AG09319 (cell line): ENCODE results near the gene FLYWCH2.

Experiments used
- DNase-seq: peaks from one replicate; pipeline ENCODE4 v3.0.0-alpha.2; 2010; ENCODE audit warnings: low read depth; ENCODE audit errors: extremely low read depth
- TF ChIP-seq, protein P1 (sequence below): IDR thresholded peaks from 2 replicates; pipeline ENCODE4 v1.5.1; 2011; ENCODE audit warnings: low read depth, mild to moderate bottlenecking, inconsistent platforms, low read length, moderate library complexity

Gene FLYWCH2

DNA sequence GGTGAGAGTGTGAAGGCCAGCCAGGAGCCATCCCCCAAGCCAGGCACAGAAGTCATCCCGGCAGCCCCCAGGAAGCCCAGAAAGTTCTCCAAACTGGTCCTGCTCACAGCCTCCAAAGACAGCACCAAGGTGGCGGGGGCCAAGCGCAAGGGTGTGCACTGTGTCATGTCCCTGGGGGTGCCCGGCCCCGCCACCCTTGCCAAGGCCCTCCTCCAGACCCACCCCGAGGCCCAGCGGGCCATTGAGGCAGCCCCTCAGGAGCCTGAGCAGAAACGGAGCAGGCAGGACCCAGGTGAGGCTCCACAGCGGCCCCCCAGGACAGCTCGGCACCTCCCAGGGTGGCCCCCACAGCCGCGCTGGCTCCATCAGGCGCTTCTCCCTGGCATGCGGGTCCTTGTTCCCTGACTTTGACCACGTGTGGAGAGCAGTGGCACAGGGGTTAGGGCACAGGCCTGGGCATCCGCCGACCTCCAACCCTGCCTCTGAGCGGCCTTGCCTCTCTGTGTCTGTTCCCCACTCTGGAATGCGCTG, 13.5 kb downstream of the FLYWCH2 start:
- TF ChIP-seq, protein P1, sequence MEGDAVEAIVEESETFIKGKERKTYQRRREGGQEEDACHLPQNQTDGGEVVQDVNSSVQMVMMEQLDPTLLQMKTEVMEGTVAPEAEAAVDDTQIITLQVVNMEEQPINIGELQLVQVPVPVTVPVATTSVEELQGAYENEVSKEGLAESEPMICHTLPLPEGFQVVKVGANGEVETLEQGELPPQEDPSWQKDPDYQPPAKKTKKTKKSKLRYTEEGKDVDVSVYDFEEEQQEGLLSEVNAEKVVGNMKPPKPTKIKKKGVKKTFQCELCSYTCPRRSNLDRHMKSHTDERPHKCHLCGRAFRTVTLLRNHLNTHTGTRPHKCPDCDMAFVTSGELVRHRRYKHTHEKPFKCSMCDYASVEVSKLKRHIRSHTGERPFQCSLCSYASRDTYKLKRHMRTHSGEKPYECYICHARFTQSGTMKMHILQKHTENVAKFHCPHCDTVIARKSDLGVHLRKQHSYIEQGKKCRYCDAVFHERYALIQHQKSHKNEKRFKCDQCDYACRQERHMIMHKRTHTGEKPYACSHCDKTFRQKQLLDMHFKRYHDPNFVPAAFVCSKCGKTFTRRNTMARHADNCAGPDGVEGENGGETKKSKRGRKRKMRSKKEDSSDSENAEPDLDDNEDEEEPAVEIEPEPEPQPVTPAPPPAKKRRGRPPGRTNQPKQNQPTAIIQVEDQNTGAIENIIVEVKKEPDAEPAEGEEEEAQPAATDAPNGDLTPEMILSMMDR, result no peak

DNA sequence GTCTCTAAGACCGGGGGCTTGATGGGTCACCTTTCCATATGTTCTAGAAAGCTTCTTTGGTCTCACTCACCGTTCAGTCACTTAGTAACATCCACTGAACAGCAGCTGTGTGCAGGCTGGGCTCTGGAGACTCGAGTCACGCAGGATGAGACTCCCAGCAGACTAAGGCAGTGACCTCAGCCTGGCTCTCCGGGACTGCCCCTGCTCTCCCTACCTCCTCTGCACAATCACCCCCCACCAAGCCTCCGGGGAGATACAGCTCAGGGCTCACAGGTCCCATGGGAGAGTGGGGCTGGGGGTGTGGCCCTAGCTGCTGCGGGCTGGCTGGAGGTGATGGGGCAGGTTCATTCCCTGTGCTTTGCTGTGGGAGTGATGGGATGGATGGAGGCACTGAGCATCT, 14.1 kb downstream of the FLYWCH2 start:
- TF ChIP-seq, protein P1, result no peak
- DNase-seq, result no peak

More for the DNA sequence above, 13.5 kb downstream of the FLYWCH2 start:
- no peak for DNase-seq

DNA sequence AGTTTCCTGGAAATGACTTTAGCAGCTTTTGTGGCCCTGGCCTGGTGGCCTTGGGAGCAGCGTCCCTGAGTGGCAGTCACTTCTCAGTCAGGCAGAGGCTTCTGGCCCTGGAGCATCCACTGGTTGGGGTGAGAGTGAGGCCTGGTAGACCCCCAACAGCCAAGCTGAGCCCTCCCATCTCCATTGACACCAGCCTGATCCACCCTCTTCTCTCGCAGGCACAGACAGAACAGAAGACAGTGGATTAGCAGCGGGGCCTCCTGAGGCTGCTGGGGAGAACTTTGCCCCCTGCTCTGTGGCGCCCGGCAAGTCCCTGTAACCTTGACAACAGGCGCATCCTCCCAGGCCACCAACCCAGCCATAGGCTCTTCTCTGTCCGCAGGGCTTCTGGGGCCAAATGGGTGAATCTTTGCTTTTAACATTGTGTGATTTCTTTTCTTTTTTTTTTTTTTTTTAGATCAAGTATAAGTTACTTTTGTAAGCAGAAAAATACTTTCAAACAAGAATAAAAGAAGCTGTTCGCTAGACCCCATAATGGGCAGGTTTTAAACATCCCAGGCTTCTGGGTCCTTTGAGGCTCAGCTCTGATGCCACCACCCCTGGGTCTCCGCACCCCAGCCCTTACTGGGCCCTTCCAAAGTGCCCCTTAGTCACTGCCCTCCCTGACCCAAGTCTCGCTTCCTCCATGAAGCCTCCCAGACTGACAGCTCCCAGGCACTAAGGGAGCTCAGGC, 16.0 kb downstream of the FLYWCH2 start:
- TF ChIP-seq, protein P1, result no peak
- no peak for DNase-seq

DNA sequence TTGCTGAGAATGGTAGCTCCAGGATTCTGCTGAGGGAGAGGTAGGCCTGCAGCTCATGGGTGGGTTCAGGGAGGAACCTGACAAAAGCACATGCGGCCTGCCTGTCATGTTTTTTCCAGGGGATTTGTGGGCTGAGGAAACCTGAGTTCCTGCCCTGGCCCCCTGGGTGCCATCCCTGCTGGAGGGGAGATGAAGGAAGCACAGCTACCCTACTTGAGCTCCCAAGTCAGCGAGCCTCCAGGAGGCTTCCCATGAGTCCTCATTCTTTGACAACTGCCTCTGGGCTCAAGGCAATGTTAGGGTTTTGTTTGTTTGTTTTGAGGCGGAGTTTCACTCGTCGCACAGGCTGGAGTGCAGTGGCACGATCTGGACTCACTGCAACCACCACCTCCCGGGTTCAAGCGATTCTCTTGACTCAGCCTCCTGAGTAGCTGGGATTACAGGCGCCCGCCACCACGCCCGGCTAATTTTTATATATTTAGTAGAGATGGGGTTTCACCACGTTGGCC, 16.6 kb downstream of the FLYWCH2 start:
- DNase-seq, result no peak
- TF ChIP-seq, protein P1, result no peak

DNA sequence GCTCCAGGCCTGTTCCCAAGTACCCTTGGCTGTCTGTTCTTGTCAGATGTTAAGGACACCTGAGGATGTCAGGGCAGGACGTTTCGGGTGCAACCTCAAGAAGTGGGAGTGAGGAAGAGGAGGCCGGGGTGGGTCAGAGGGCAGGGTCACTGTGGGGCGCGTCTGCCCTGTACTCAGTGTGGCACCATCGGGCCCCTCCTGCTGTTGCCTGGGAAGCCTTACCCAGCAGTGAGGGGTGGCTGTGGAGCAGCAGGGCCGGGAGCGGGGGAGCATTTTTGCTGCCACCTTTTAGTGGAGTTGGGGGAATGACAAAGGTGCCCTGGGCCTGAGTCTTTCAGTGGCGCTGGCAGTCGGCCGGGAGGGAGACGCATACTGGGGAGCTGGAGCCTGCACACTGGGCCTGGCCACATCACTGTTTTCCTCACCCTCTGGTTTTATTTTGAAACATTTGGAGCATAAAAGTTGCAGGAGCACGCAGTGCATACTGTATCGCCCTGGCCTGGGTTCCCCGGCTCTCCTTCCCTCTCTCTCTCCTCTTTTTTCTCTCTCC, 17.6 kb downstream of the FLYWCH2 start:
- TF ChIP-seq, protein P1, result no peak

DNA sequence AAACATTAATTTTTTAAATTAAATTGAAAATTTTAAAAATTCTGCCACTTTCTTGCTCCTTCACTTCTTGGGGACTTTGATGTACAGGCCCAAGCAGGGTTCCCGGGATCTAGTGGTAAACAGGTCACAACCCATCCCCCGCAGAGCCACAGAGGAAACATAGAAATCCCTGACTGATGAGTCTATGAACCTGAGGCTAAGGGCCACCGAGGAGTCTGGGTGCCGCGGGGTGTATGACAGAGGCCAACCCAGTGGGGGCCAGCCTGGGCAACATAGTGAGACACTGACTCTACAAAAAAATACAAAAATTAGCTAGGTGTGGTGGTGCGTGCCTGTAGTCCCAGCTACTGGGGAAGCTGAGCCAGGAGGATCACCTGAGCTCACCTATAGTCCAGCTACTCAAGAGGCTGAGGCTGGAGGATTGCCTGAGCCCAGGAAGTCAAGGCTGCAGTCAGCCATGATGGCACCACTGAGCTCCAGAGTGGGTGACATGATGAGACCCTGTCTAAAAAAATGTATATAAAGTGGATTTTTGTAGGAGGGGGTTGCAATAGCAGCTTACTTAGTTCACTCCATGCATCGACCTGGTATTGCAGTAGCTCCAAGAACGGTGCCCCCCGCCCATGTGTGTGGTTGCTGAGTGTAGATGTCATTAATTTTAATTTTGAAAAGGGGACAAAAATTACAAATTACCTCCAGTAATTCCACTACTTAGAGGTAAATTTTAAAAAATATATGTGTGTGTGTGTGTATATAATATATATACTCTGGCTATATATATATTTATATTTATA, 19.5 kb downstream of the FLYWCH2 start:
- no peak for DNase-seq
- TF ChIP-seq, protein P1, result no peak

More for the DNA sequence above, 17.6 kb downstream of the FLYWCH2 start:
- no peak for DNase-seq
